GM21723 (cell line): Measurements from ENCODE around the gene SATB2.

Experiments used
- ATAC-seq: cut with Tn5 transposase; IDR thresholded peaks from one replicate; pipeline ENCODE4 v1.9.1; 2021; ENCODE audit warnings: mild to moderate bottlenecking, moderate library complexity; ENCODE audit not compliant: unreplicated experiment

The SATB2 gene

DNA sequence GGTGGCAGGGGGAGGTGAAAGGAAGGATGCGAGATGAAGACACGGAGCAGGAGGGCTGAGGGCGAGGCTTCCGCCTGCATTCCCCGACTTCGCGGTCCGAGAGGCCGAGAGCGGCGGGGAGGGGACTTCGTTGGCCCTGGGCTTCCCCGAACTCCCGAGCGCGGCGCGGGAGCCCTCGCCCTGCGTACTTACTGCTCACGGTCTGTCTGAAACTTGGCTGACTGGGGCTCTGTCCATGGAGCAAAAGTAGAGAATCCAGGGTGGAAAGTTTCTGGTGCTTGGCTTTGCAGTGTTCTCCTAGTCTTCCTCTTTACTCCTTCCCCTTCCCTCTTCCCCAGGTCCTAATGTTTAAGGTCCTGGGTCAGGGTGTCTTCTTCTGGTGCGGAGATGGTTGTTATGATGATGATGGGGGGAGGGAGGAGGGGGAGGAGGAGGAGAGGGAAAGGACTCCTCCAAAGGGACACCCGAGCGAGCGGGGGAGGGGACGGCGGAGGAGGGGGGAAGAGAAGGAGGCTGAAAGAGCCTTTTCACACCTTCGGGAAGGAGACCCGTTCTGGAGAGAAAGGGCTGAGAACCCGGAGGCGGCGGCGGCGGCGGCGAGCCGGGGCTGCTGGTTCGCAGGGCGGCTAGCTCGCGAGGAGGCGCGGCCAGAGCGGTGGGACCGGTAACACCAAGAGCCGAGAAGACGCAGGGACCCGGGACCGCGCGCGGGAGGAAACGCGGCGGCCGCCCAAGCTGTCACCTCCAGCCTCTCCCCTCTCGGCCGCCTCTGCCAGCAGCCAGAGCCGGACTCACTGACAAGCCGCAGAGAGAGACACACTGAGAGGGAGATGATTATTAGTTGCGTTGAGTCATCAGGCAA, at the start of gene SATB2:
TSS of gene SATB2 (minus strand) at position 793 of the 862 bp plus-strand sequence. CDS start 1,902 bp downstream, outside the sequence.
- ATAC-seq = no peak

DNA sequence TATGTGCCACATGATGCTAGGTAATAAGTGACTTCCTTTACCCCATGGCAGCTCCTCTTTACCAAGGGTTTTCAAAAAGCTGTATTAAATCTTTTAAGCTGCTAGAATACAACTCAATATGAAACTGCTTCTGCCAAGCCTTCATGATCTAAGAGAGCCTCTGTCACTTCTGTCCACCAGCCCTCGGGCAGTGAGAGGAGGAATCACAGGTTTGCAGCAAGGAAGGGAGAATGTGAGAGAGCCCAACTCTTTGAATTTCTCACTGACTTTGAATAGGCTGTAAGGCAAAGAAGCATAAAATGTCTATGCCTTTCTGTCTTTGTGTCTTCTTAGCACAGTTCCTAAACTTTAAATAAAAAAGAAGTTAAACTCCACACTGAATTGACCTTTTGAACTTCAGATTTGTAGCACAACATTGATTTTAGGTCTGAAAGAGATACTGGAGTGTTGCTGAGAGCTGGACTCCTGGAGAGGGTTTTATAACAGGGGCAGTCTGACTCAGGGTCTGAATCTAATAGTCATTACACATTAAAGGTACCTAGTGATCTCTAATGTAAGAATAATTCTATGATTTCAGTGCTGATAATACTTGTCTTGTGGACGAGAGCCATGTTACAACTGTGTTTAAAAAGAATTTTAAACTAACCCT, 48.1 kb upstream of the SATB2 start:
- ATAC-seq = no peak

DNA sequence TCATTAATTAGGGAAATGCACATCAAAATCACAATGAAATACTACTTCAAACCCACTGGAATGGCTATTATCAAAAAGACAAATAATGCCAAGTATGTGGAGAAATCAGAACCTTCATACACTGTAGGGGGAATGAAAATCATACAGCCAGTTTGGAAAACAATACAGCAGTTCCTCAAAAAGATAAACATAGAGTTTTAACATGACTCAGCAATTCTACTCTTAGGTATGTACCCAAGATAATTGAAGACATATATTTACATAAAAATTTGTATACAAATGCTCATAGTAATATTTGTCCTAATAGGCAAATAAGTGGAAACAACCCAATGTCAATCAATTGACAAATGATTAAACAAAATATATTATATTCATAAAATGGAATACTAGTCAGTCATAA, 45.4 kb upstream of the SATB2 start:
- no peak for ATAC-seq

DNA sequence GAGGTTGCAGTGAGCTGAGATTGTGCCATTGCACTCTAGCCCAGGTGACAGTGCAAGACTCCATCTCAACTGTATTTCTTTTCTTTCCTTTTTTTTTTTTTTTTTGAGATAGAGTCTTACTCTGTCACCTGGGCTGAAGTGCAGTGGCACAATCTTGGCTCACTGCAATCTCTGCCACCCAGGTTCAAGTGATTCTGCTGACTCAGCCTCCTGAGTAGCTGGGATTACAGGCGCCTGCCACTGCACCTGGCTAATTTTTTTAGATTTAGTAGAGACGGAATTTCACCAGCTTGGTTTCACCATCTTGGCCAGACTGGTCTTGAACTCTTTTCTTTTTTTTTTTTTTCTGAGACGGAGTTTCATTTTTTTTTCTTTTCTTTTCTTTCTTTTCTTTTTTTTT, 41.3 kb upstream of the SATB2 start:
- no peak for ATAC-seq

DNA sequence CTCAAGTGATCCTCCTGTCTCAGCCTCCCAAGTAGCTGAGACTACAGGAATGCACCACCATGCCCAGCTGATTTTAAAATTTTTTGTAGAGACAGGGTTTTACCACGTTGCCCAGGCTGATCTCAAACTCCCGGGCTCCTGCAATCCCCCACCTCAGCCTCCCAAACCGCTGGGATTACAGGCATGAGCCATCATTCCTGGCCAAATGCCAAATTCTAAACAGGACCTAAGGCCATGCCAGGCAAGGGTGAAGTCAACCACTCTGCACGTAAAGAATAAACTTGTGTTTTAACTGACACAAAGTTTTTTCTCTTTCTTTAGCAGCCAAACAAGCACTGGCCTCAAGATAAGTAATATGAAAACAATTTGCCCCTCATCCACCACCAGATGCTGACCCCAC, 37.4 kb upstream of the SATB2 start:
- ATAC-seq = no peak

DNA sequence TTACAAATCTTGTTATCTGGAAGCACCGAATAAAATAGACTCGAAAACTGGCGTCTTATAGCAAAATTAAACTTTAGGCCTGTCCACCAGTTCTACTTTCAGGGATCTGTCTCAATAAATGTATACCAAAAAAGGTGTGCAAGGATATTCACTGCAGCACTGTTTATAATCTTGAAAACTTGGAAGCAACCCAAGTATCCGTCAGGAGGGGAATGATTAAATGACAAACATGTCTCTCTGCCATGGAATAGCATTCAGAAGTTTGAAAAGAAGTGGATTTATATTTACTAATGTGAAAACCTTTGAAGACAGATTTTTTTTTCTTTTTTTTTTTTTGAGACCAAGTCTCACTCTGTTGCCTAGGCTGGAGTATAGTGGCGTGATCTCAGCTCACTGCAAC, 32.3 kb upstream of the SATB2 start:
- ATAC-seq = no peak

DNA sequence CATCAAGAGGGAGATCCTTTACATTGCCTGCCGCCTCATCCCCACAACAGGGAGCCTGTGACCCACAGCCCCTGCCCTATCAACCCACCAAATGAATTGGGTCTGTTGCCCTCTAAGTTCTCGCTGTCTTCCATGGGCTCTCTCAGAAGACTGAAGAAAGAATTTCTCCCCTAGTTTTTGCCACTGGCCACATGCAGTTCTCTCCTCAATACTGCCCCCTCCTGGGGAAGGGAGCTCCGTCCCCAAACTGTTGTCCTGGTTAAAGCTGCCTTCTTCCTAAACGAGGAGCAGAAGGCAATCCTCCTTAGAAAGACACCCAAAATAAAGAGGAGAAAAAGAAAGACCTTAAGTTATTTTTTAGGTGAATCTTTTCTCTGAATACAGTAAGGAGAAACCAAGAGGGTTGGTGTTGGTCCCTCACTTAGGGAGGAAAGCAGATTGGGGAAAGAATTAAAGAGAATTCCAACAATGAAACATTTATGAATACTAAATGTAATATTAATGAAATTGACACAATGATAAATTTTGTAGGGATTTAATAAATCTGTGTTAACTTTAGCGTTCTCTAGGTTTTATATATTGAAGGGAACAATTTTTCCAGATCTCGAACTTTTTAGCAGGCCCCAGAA, 31.1 kb upstream of the SATB2 start:
- ATAC-seq = peak; percentile 59

DNA sequence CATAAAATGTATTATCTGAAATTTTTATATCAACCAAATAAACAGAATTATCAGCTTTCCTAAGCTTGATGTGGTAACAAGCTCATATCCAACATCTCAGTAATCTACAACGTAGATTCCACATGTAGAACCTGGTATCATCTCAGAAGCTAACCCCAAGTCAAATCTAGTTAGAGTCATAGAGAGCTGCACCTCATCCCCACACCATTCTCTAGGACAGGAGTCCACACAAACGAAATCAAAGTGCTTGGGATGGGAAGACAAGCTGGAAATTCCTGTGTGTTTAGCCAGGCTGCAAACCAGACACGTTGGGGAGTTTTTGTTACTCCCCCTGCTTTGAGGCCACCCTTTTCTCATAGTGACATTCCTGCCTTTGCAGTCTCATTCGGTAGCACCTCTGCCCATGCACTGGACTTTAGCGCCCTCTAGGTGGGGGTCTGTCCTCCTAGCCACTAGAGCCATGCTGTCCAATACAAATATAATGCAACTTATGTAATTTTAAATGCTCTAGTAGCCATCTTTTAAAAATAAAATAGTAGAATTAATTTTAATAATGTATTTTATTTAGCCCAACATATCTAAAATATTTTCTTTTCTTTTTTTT, 28.1 kb upstream of the SATB2 start:
- peak; percentile 79 for ATAC-seq

DNA sequence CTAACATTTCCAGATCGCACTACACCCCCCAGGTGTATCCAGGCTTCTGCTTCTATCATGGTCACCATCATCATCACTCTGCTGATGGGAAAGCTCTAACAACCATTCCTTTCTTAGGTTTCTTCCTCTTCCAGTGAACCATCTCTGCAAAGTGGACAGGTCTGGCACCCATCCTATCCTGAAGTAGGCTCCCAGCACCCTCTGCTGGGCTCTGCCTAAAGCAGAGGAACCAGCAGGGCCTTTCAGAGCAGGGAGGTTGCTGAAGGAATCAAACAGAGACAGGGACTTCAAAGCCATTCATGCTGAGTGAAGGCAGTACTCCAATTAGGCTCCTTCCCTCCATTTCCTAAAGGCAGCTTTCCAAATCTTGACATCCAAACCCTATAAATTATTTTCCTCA, 27.2 kb upstream of the SATB2 start:
- ATAC-seq = no peak

DNA sequence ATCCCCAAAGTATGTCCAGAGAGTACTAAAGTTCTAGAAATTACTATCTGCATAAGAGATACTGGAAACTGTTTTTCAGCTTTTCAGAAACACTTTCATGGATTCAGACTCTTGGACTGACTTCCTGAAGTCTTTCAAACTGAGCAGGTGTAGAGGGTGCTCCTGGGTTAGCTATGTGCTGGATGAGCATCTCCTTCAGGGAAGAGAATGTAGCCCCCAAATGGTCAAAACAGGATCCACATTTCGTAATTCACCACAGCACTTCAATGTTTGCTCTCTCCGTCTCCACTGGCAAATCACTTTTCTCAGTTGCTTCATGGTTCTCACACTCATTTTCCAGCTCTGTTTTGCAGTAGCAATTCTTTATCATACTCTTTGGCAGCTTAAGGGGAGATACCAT, 23.2 kb upstream of the SATB2 start:
- ATAC-seq = no peak

DNA sequence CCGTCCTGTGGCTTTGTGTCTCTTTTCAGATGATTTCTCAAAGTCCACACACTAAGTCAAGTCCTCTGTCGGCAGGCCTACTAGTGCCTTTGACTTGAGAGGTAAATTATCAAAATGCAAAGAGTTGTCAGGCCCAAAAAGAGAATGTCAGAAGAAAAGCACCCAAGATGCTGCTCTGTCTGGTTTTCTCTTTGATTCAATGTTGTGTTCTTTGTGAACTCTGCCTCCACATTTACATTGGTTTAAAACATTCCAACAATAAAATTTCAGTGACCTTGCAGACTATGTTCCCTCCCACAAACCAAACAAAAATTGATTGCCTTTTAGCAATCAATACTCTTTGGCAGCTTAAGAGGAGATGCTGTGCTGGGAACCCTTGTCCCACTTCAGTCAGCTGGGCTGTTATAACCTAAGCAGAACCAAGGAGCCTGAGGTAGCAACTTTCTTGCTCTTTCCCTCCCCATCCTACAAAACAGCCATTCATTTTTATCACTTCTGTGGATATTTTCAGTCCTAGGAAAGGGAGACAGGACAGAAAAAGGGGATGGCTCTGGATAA, 19.6 kb upstream of the SATB2 start:
- no peak for ATAC-seq

DNA sequence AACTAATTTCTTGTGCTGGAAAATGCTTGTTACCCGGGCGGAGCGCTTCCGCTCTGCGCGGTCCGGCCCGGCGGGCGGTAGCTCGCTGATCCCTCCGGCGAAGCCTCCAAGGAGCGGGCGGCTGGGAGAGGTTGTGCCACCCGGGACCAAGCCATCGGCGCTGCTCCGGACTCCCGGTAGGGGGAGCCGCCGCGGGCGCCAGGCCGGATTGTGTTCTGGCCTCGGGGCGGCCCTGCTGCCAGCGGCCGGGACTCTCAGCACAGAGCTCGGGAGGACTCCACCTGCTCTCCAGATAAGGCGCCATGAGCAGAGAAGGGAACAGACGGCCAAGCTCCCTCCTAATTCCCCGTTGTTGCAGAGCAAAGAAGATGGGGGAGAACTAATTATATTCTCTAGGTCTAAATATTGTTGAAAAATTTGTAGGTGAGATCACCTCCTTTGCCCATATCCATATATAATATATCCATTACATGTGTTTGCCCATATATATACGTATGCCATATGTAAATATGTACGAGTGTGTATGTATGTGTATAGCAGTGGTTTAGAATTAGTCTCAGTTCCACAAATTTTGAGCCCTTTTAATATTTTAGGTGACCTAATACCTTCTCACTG, 13.8 kb upstream of the SATB2 start:
- peak; percentile 81 for ATAC-seq

DNA sequence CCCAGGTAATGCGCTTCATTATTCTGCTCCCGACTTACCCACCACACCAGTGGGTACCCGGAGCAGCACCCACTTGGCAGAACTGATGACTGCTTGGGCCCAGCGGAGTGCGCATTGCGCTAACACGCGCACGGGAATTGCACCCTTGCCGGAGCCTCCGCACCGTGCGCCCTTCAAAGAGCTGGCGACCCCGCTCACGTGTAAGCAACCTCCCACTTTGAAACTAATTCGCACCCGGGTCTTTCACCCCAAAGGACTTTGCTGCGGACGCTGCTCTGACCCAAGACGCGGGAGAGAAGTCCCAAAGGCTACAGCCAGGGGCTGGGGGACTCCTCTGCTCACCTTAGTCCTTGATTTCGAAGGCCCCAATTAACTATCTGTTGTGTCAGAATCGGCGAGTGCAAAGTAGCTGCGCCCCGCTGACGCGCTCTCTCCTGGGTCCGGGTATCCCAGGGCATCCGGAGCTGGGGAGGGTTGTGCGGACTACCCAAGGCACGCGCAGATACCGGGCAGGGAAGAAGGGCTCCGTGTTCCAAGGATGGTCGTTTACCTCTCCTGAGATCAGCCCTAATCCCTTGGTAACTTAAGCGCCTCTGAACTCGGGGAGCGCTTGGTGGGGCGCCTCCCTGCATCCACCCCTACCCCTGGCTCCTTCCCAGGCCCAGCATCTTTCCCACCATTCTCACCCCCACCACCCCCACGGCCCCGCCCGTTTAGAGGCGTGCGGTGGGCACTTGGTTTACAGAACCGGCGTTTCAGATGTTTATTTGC, 13.1 kb upstream of the SATB2 start:
- no peak for ATAC-seq

DNA sequence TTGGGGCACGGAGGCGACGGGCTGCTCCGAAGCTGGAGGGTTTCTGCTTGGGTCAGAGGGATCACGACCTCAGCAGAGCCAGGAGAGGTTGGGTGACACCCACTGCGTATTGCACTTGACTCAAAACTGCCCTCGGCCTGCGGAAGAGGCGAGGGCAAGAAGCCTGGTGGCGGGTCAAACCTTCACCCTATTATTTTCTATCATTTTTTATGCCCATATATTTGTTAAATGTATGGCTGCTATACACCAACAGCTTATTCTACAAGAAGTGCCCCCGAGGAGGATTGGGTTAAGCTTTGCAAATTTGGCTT, 12.6 kb upstream of the SATB2 start:
- ATAC-seq = no peak

DNA sequence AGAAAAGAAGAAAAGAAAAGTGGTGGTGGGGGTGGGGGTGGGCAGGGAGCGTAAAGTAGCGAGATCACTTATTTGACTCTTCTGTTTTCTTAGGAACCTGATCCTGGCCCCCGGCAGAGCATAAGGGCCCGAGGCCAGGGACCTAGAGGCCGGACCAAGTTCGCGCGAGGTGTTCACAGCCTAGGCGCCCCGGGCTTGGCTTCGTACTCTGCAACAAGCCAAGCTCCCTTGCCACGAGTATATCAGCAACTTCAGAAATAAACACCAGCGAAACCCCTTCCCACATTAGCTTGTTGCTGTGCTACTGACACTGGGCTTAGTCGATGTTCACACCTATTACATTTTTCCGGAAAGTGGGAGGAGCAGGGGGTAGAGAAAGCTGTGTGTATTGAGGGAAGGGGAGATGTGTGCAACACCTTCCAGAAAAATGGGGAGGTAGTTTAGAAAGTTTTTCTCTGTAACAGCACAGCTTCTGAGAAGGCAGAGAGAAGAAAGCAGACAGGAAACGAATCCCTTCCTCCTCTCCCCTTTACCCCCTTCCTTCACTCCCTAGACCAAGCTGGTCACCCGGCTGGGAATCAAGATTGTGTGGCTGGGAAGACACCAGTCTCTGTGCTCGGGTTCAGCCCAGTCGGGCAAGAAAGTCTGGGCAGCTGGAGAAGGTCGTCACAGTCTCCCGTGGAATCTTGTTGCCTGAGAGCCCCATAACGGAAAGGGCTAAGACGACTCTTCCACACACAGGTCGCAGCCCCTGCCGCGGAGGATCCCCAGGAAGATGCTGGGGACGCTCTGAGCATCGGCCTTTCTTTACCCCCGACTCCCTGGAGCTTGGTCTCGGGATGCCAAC, 12.0 kb upstream of the SATB2 start:
- no peak for ATAC-seq

DNA sequence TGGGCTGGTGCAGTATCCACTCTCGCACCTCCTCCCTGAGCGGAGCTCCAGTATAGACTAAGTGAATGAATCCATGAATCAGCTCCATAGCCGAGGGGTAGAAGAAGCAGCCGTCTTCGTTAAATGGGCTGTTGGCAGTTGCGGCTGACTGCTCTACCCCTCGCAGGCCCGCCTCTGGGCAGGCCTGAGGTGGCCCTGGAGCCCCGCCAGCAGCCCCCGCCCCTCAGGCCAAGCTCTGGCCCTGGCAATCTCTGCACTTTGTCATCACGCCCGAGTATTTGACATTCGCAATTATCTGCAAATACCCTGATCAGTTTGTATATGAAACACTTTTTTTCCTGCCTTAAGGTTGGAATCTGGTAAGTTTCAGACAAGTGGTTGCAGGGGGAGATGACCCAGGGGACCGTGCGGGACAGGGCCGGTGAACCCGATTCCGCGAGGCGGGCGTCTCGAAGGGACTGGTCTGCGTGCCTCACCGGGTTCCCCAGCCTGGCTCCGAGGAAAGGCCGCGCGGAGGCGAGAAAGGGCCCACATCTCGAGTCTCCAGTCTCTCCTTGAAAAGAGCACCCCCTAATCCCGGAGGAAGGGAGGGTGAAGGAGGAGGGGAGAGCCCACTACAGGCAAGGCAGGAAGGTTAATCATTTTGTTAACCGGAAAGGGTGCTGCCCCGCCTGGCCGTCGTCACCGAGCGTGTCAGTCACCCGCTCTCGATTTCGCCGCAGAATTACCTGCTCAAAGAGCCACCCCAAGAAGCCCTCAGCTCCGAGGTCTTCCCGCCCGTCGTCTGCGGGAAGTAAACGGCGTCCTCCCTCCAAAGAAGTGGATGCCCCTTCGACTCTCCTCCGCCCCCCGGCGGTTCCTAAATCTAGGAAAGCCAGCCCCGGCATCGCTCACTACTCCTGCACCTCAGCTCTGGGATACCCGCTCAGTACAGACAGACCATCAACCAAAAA, 11.1 kb upstream of the SATB2 start:
- ATAC-seq = no peak

DNA sequence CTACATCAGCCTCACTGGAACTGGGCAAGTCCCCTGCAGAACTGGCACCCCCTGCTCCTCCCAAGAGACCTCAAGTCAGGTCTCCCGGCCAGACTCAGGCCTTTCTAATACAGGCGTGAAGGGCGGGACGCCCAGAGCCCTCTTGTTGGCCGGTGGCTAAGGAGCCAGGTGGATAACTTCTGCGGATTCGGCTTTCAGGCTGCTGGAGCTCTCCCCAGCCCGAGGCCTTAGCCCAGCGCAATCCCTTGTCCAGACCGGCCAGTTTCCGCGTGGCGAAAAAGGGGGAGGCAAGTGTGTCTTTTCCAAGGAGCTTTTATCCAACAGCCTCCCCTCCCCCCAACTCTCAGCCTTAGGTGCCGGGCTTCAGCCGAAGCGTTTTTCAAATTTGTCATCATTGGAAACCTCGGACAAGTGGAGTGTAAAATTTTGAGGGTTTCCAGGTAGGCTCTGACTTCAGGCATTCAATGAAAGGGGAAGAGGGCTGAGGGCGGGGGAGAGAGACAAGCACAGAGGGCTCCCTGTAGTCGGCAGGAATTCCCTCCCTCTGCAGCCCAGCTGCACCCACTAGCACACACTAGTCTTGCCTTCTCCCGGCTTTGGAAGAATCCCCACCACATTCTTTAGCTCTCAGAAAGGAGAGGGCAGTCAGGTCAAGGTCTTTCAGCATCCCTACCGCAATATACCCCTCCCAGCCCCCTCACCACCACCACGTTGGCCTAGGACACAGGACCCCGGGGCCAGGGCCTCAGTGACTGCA, 9.5 kb upstream of the SATB2 start:
- ATAC-seq = no peak

DNA sequence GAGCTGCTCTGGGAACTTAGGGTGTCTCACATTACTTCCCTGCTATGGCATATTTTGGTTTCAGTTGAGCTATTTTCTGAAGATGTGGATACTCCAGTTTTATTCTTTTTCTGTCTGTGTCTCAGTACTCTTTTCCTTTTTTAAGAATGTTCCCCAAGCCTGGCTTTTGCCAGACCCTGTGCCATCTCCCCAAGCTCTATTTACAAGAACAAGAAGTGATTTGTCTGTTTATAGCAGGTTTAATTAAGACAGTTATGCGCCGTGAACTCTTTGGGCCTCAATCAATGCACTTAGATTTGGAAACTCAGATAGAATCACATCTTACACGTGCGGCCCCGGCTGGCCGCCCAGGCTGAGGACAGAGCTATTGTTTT, 8.9 kb upstream of the SATB2 start:
- ATAC-seq = no peak
